ENCODE measurements around the gene SLFN12L.

DNA sequence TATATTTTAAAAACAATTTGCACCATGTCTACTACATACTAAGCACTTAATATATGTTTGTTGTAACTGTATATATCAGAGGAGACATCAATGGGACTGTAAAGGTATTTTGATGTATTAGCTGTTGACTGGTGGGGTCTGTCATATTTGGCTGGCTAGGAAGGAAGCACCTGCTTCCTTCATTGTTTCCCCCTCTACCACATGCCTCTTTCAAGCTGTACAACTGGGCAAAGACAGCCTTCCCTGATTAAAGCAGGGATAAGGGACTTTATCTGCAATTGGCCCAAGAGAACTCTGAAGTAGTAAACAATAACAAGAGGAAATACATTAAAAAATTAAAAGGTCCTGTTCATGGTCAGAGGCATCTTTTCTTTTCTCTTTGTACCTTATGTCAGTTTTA lies 5.5 kb upstream of the SLFN12L start:
- no peak for TF ChIP-seq GATA3 (IDR thresholded peaks at IDR 0.05; ENCODE audit: low read depth, low read length)
- TF ChIP-seq GATA2 (IDR thresholded peaks at IDR 0.05; ENCODE audit: low read depth, low read length), result no peak
